ENCODE data around the gene MS4A15. TPM values are rescaled to one million over a fixed set of nuclear protein-coding genes. Genes with fewer than 3 reads are reported as not detected.
"Not testable (repeated sequence)": the region's sequence is repeated elsewhere in the genome, so short reads cannot be mapped to it uniquely, and the experiment has no call there.

Gene MS4A15, protein sequence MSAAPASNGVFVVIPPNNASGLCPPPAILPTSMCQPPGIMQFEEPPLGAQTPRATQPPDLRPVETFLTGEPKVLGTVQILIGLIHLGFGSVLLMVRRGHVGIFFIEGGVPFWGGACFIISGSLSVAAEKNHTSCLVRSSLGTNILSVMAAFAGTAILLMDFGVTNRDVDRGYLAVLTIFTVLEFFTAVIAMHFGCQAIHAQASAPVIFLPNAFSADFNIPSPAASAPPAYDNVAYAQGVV
- not detected for total RNA-seq (2021; fragmentation: NEBNext Ultra II Directional; extraction: Animal tissue kit (Norgen Biotek cat#: 25700))
- long read RNA-seq, result 0 reads

- no peak for DNase-seq
- no peaks in the 10 kb centered on the region for H3K9me3 Mint-ChIP-seq
- H3K27ac Mint-ChIP-seq, result no peak within 1 kb of the TSS
- H3K4me3 Mint-ChIP-seq, result no peak within 1 kb of the TSS
- H3K4me1 Mint-ChIP-seq (ENCODE audit: low read depth), result no peaks in the 10 kb centered on the region
- TF ChIP-seq, protein P1, sequence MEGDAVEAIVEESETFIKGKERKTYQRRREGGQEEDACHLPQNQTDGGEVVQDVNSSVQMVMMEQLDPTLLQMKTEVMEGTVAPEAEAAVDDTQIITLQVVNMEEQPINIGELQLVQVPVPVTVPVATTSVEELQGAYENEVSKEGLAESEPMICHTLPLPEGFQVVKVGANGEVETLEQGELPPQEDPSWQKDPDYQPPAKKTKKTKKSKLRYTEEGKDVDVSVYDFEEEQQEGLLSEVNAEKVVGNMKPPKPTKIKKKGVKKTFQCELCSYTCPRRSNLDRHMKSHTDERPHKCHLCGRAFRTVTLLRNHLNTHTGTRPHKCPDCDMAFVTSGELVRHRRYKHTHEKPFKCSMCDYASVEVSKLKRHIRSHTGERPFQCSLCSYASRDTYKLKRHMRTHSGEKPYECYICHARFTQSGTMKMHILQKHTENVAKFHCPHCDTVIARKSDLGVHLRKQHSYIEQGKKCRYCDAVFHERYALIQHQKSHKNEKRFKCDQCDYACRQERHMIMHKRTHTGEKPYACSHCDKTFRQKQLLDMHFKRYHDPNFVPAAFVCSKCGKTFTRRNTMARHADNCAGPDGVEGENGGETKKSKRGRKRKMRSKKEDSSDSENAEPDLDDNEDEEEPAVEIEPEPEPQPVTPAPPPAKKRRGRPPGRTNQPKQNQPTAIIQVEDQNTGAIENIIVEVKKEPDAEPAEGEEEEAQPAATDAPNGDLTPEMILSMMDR (IDR thresholded peaks at IDR 0.05), result peak; percentile 58
- H3K27me3 Mint-ChIP-seq (ENCODE audit: insufficient read depth), result peaks cover 32% of the 10 kb centered on the region
- H3K36me3 Mint-ChIP-seq (ENCODE audit: low read depth), result no peaks in the 10 kb centered on the region
Observed at GRCh38 chr11:60756307-60757032, at the start of gene MS4A15. Gene MS4A15 (plus strand): TSS chr11:60756867. CDS start chr11:60763734, 6,867 bp downstream.

- no peaks in the 10 kb centered on the region for H3K4me1 Mint-ChIP-seq (ENCODE audit: low read depth)
- no peak for DNase-seq
- H3K4me3 Mint-ChIP-seq, result no peak overlapping the region
- H3K9me3 Mint-ChIP-seq, result no peaks in the 10 kb centered on the region; the same call in 1 of the 2 replicates
- no peak overlapping the region for H3K27ac Mint-ChIP-seq
- H3K36me3 Mint-ChIP-seq (ENCODE audit: low read depth), result no peaks in the 10 kb centered on the region
- TF ChIP-seq, protein P1 (IDR thresholded peaks at IDR 0.05), result no peak
- peaks cover 3% of the 10 kb centered on the region for H3K27me3 Mint-ChIP-seq (ENCODE audit: insufficient read depth)
Observed at GRCh38 chr11:60706931-60707330, 49.7 kb upstream of the MS4A15 start.

DNA sequence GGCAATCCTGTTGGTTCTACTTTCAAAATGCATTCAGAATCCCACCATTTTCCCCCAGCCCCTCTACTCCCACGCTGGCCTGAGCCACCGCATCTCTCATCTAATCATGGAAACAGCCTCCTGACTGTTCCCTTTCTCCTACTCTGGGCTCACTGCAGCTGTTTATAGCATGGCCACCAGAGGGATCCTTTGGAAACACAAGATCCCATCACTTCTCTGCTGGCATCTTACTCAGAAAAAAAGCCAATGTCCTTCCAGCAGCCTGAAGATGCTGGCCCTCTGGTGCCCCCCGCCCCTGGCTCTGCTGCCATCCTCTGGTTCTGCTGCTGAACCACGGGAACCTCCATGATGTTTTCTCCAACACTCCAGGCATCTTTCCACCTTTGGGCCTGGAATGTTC lies 46.2 kb upstream of the MS4A15 start:
- Mint-ChIP-seq H3K27me3 (ENCODE audit: insufficient read depth) (peaks cover 5% of the 10 kb centered on the region), H3K27ac (no peak overlapping the region), H3K36me3 (ENCODE audit: low read depth) (no peaks in the 10 kb centered on the region), H3K9me3 (no peaks in the 10 kb centered on the region), H3K4me1 (ENCODE audit: low read depth) (no peaks in the 10 kb centered on the region), H3K4me3 (no peak overlapping the region)
- peak; percentile 2 for DNase-seq
- TF ChIP-seq, protein P1 (IDR thresholded peaks at IDR 0.05), result peak; percentile 50

GRCh38 chr11:60711276-60711675 lies 45.4 kb upstream of the MS4A15 start:
- Mint-ChIP-seq H3K27me3 (ENCODE audit: insufficient read depth) (peaks cover 4% of the 10 kb centered on the region), H3K27ac (no peak overlapping the region), H3K9me3 (no peaks in the 10 kb centered on the region), H3K4me3 (no peak overlapping the region), H3K36me3 (ENCODE audit: low read depth) (no peaks in the 10 kb centered on the region), H3K4me1 (ENCODE audit: low read depth) (no peaks in the 10 kb centered on the region)
- TF ChIP-seq, protein P1 (IDR thresholded peaks at IDR 0.05), result no peak
- no peak for DNase-seq

GRCh38 chr11:60713423-60713822 lies 43.2 kb upstream of the MS4A15 start:
- DNase-seq; H3K4me3 Mint-ChIP-seq; H3K9me3 Mint-ChIP-seq; H3K36me3 Mint-ChIP-seq (ENCODE audit: low read depth); H3K4me1 Mint-ChIP-seq (ENCODE audit: low read depth); H3K27ac Mint-ChIP-seq; H3K27me3 Mint-ChIP-seq (ENCODE audit: insufficient read depth): not testable (repeated sequence)

DNA sequence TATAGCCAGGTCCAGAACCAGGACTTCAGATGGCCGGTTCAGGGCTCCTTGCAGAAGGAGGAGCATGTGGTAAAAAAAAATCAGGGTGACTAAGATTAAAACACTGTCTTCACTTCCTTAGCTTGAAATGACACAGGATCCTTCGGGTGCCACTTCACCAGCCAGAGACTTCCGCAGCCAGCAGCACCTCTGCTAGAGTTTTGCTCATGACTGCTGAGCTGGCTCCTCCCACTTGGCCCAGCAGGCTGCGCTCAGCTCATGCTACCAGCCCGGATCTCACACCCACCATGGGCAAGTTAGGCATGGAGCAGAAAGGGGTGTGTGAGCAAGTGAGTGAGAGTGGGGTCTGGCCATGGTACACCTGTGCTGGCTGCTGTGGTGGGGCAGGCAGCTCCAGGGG lies 38.7 kb upstream of the MS4A15 start:
- peaks cover 3% of the 10 kb centered on the region for H3K27me3 Mint-ChIP-seq (ENCODE audit: insufficient read depth)

More for the DNA sequence above, 38.7 kb upstream of the MS4A15 start:
- no peaks in the 10 kb centered on the region; the same call in 1 of the 2 replicates for H3K9me3 Mint-ChIP-seq
- no peak overlapping the region for H3K27ac Mint-ChIP-seq
- H3K4me1 Mint-ChIP-seq (ENCODE audit: low read depth), result no peaks in the 10 kb centered on the region
- no peak for DNase-seq
- H3K4me3 Mint-ChIP-seq, result no peak overlapping the region
- TF ChIP-seq, protein P1 (IDR thresholded peaks at IDR 0.05), result no peak
- no peaks in the 10 kb centered on the region for H3K36me3 Mint-ChIP-seq (ENCODE audit: low read depth)
